ENCODE measurements around the gene TFF1.

The TFF1 gene

GRCh38 chr21:42398436-42399028 is 32.2 kb upstream of the TFF1 start:
- no peak for DNase-seq (ENCODE audit: low read depth, low spot score)

GRCh38 chr21:42397746-42398394 is 31.5 kb upstream of the TFF1 start:
- DNase-seq (ENCODE audit: low read depth, low spot score) = no peak

- DNase-seq (ENCODE audit: low read depth, low spot score) = no peak
Measured at GRCh38 chr21:42396799-42397745, 30.7 kb upstream of the TFF1 start.

DNA sequence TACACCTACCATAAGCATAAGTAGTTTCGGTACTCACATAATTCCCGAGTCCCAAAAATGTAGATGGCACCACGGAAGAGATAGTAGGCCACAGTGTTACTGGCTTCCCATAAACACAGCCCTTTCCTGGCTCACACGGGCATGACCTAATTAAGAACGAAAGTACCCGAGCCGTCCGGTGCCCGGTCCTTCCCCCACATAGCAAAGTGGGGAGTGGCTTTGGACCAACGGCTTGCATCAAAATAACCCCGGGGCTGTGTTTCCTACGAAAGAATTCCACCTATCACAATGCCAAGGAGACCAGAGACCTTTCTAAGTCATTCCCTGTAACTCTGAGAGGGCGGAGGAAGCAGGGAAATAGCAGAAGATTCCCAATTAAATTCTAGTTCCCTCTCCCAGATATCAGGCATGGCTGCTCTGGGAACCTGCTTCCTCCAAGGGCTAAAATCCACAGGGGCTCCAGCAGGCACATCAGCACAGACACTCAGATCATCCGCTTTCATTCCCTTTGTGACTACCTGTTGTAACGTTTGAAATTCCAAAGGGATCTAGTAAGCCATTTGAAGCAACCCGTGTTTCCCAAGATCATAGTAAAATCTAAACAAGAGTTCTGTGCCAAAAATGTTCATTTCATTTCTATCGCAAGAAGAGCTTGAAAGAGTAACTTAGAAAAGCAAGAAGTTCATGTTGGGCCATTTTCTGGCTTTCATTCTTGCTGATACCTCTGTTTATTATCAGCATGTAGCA is 29.7 kb upstream of the TFF1 start, which contains the start of gene TMPRSS3:
Gene TMPRSS3, minus strand, starts transcription at position 148 of the 747 bp plus-strand sequence. CDS start 635 bp downstream, outside the sequence.
- DNase-seq (ENCODE audit: low read depth, low spot score) = no peak

- DNase-seq (ENCODE audit: low read depth, low spot score) = no peak
Measured at GRCh38 chr21:42395302-42395701, 29.0 kb upstream of the TFF1 start.

DNA sequence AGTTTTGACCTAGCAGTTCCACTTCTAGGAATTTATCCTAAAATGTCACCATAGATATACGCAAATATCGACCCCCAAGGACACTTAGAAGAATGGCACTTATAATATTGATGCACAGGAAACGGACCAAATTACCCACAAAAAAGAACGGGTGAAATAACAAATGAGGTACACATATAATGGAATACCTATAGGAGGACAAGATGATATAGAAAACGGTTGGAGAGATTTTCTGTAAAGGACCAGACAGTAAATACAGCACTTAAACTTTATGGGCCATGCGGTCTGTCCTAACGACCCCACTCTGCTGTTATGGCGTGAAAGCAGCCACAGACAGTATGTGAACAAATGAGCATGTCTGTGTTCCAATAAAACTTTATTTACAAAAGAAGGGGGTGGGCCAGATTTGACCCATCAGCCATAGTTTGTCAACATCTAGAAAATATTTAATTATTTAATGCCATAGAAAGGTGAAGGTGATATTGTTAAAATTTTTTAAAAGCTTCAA is 27.2 kb upstream of the TFF1 start:
- no peak for DNase-seq (ENCODE audit: low read depth, low spot score)

GRCh38 chr21:42392731-42393442 is 26.6 kb upstream of the TFF1 start:
- no peak for DNase-seq (ENCODE audit: low read depth, low spot score)

GRCh38 chr21:42391297-42391696 is 25.0 kb upstream of the TFF1 start:
- DNase-seq (ENCODE audit: low read depth, low spot score) = no peak

DNA sequence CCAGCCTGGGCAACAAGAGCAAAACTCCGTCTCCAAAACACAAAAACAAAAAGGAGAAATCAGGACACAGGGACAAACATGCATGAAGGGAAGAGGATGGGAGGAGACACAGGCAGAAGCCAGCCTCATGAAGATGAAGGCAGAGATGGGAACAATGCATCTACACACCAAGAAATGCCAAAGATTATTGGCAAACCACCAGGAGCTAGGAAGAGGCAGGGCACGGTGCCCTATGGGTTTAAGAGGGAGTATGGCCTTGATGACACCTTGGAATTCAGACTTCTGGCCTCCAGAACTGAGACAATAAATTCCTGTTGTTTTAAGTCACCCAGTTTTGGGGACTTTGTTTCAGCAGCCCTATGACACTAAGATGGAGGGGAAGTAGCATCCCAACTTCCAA is 24.4 kb upstream of the TFF1 start:
- no peak for DNase-seq (ENCODE audit: low read depth, low spot score)

DNA sequence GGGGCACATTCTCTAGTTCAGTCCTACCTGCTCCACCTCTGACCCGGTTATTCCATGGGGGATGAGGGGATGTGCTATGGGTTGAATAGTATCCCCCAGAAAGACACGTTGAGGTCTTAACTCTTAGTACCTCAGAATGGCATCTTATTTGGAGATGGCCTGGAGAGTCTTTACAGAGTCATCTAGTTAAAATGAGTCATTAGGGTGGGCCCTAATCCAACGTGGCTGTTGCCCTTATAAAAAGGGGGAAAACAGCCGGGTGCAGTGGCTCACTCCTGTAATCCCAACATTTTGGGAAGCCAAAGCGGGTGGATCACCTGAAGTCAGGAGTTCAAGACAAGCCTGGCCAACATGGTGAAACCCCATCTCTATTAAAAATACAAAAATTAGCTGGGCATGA is 23.9 kb upstream of the TFF1 start:
- DNase-seq (ENCODE audit: low read depth, low spot score) = no peak

- DNase-seq (ENCODE audit: low read depth, low spot score) = no peak
Measured at GRCh38 chr21:42389449-42389835, 23.1 kb upstream of the TFF1 start.

GRCh38 chr21:42388740-42389448 is 22.6 kb upstream of the TFF1 start:
- no peak for DNase-seq (ENCODE audit: low read depth, low spot score)

GRCh38 chr21:42387843-42388340 is 21.6 kb upstream of the TFF1 start:
- DNase-seq (ENCODE audit: low read depth, low spot score) = no peak

- no peak for DNase-seq (ENCODE audit: low read depth, low spot score)
Measured at GRCh38 chr21:42387164-42387563, 20.8 kb upstream of the TFF1 start.

DNA sequence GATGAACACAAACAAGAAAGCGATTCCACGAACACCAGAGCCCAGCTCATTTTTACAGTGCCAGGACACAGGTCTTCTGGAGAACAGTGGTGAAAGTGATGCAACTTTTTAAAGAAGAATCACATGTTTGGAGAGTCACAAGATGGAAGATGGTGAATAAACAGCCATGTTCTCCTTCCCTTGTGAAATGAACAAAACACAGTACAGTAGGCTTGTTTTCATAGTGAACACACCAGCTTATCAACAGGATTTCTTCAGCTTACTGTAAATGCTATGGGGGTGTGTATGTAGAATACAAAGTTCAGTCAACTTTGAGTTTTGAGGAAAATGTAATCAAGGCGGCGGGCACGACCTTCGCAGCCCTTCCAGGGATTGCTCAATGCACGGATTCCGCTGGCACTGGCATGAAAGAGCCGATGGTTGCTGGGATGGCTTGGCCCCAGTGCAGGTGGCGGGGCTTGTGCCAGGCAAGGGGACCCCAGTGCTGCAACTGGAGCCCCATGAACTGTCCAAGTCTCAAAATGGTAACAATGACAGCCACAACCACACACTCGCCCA is 19.8 kb upstream of the TFF1 start:
- DNase-seq (ENCODE audit: low read depth, low spot score) = no peak

- no peak for DNase-seq (ENCODE audit: low read depth, low spot score)
Measured at GRCh38 chr21:42385619-42386018, 19.3 kb upstream of the TFF1 start.

GRCh38 chr21:42384989-42385388 is 18.7 kb upstream of the TFF1 start:
- DNase-seq (ENCODE audit: low read depth, low spot score) = no peak

GRCh38 chr21:42384156-42384945 is 18.0 kb upstream of the TFF1 start:
- DNase-seq (ENCODE audit: low read depth, low spot score) = no peak

DNA sequence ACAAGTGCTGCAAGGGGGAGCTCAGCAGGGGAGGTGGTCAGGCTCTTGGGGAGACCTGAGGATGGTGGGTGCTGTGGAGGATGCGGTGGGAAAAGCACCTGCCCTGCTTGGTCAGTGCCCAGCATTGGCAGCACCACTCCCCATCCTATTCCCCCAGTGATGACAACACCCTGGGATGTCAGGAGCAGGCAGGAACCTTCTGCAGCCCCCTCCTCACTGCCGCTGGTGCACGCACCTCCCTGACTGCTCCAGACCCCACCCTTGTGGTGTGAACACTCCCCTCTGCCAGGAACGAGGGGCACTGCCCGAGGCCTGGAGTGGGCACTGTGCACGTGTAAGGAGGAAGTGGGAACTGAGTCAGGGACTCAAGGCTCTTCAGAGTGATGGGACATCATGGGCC is 17.0 kb upstream of the TFF1 start:
- DNase-seq (ENCODE audit: low read depth, low spot score) = no peak
